ENCODE data around the gene ARHGAP4. TPM values are rescaled to one million over a fixed set of nuclear protein-coding genes. Genes with fewer than 3 reads are reported as not detected.

ARHGAP4 gene
- total and polyA plus RNA-seq, 10 of the 15 experiments (the other 5 are each of a cell fraction or from before 2014, with no cell fraction given) = 0.71 to 120 (median 44.3) TPM

DNA sequence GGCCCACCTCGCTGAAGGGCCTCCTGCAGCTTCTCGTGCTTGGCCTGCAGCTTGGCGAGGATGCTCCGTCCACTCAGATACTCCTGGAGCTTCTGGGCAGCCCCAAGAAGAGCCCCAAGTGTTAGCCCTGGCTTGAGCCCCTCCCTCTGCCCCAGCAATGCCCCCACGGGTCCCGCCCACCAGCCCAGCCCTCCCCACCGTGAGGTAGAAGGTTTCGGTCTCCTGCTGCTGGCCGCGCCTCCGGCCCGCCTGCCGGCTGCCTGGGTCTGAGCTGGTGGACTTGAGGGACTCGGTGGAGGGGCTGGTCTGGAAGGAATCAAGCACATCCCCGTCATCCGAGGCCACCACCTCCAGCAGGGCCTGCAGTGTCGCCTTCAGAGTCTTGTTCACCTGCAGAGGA lies 12.9 kb downstream of the ARHGAP4 start:
- ChIA-PET RAD21 (ENCODE audit: unreplicated experiment) (interaction anchor here (0.7 kb wide), 1 partner anchor 126 kb away, joined by 3 read pairs; no protein-coding TSS in a partner anchor), SMC1A (ENCODE audit: uncharacterized antibody, unreplicated experiment) (interaction anchor here (0.6 kb wide), 1 partner anchor 18 kb away, joined by 4 read pairs; no protein-coding TSS in a partner anchor), CTCF (interaction anchor here (0.9 kb wide), 1 partner anchor 10 kb away, joined by 4 read pairs; no protein-coding TSS in a partner anchor), POLR2A (no interaction called here)
- H3K9ac ChIP-seq (ENCODE audit: control insufficient read depth, insufficient read depth, low read length) = no peak overlapping the region
- H3K36me3 ChIP-seq (ENCODE audit: control insufficient read depth in 2 of 2, insufficient read depth in 2 of 2, low read length in 1 of 2) = no peaks in the 10 kb centered on the region; a peak in 2 of 4 replicates
- H3K4me3 ChIP-seq = no peak overlapping the region
- no peak for FAIRE-seq
- no peak overlapping the region for H3K27ac ChIP-seq (ENCODE audit: control insufficient read depth, insufficient read depth)
- TF ChIP-seq, protein P1, sequence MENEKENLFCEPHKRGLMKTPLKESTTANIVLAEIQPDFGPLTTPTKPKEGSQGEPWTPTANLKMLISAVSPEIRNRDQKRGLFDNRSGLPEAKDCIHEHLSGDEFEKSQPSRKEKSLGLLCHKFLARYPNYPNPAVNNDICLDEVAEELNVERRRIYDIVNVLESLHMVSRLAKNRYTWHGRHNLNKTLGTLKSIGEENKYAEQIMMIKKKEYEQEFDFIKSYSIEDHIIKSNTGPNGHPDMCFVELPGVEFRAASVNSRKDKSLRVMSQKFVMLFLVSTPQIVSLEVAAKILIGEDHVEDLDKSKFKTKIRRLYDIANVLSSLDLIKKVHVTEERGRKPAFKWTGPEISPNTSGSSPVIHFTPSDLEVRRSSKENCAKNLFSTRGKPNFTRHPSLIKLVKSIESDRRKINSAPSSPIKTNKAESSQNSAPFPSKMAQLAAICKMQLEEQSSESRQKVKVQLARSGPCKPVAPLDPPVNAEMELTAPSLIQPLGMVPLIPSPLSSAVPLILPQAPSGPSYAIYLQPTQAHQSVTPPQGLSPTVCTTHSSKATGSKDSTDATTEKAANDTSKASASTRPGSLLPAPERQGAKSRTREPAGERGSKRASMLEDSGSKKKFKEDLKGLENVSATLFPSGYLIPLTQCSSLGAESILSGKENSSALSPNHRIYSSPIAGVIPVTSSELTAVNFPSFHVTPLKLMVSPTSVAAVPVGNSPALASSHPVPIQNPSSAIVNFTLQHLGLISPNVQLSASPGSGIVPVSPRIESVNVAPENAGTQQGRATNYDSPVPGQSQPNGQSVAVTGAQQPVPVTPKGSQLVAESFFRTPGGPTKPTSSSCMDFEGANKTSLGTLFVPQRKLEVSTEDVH (IDR thresholded peaks at IDR 0.05; ENCODE audit: low read depth, partially characterized antibody) = no peak
- no peaks in the 10 kb centered on the region for H4K20me1 ChIP-seq (ENCODE audit: control insufficient read depth, insufficient read depth)
- H3K4me2 ChIP-seq (ENCODE audit: control insufficient read depth, insufficient read depth) = no peak overlapping the region
- no TSS peak for BruUV-seq (replicated peaks)
- ATAC-seq = no peak
- intact Hi-C loops (cut with micrococcal nuclease; ENCODE audit: unreplicated experiment) = no loop called here
- no peak for DNase-seq (ENCODE audit: low read depth, low spot score)
- H3K9me3 ChIP-seq (replicated peaks; ENCODE audit: control insufficient read depth, insufficient read depth, low read length) = no peaks in the 10 kb centered on the region
- no peaks in the 10 kb centered on the region for H3K4me1 ChIP-seq (ENCODE audit: control insufficient read depth, insufficient read depth, low read length)
- no peaks in the 10 kb centered on the region for H3K79me2 ChIP-seq (ENCODE audit: control insufficient read depth, insufficient read depth, low read length)
- H3K27me3 ChIP-seq (replicated peaks in 1 of 2; ENCODE audit: control insufficient read depth in 2 of 2, insufficient read depth in 2 of 2, low read length in 1 of 2) = no peaks in the 10 kb centered on the region
- no peak overlapping the region for H2AFZ ChIP-seq (ENCODE audit: control insufficient read depth, low read depth, low read length)
- in situ Hi-C loops (cut with MboI) = no loop called here
- WGBS (ENCODE audit: insufficient coverage, insufficient replicate concordance, low lambda C conversion rate, missing lambda C conversion rate) = 83% methylated on average over 15 of the region's 17 CpGs

DNA sequence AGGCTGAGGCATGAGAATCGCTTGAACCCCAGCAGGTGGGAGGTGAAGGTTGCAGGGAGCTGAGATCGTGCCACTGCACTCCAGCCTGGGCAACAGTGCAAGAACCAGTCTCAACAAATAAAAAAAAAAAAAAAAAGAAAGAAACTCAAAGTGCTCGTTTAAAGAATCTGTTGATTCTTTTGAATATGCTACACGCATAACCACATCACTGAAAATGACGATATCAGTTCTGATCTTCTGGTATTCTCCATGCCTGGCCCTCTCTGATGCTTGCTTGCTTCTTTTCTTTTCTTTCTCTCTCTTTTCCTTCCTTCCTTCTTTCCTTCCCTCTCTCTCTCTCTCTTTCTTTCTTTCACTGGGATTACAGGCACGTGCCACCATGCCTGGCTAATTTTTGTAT lies 14.3 kb downstream of the ARHGAP4 start:
- in situ Hi-C loops (cut with MboI) (no loop called here), intact Hi-C loops (cut with micrococcal nuclease; ENCODE audit: unreplicated experiment) (no loop called here)
- no peak overlapping the region for H3K9ac ChIP-seq (ENCODE audit: control insufficient read depth, insufficient read depth, low read length)
- no peaks in the 10 kb centered on the region; a peak in 2 of 4 replicates for H3K36me3 ChIP-seq (ENCODE audit: control insufficient read depth in 2 of 2, insufficient read depth in 2 of 2, low read length in 1 of 2)
- ChIA-PET RAD21 (ENCODE audit: unreplicated experiment) (interaction anchor here (0.7 kb wide), 1 partner anchor 952 kb away, joined by 4 read pairs; no protein-coding TSS in a partner anchor), SMC1A (ENCODE audit: uncharacterized antibody, unreplicated experiment) (no interaction called here), CTCF (interaction anchor here (0.6 to 2.3 kb wide), 3 partner anchors 11 to 146 kb away, joined by 3 to 10 read pairs (median 7); no protein-coding TSS in a partner anchor), POLR2A (interaction anchor here (0.6 to 1.3 kb wide), 3 partner anchors 14 to 74 kb away, joined by 3 to 4 read pairs (median 4); no protein-coding TSS in a partner anchor)
- no peak for ATAC-seq
- no peaks in the 10 kb centered on the region for H3K79me2 ChIP-seq (ENCODE audit: control insufficient read depth, insufficient read depth, low read length)
- no peak for DNase-seq (ENCODE audit: low read depth, low spot score)
- H3K4me2 ChIP-seq (ENCODE audit: control insufficient read depth, insufficient read depth) = no peak overlapping the region
- no TSS peak for BruUV-seq (replicated peaks)
- H3K4me1 ChIP-seq (ENCODE audit: control insufficient read depth, insufficient read depth, low read length) = no peaks in the 10 kb centered on the region
- H2AFZ ChIP-seq (ENCODE audit: control insufficient read depth, low read depth, low read length) = no peak overlapping the region
- H3K27ac ChIP-seq (ENCODE audit: control insufficient read depth, insufficient read depth) = no peak overlapping the region
- H3K27me3 ChIP-seq (replicated peaks in 1 of 2; ENCODE audit: control insufficient read depth in 2 of 2, insufficient read depth in 2 of 2, low read length in 1 of 2) = no peaks in the 10 kb centered on the region
- FAIRE-seq = no peak
- TF ChIP-seq PAX8 (IDR thresholded peaks at IDR 0.05) (no peak), MYB (IDR thresholded peaks at IDR 0.05; ENCODE audit: borderline replicate concordance, low read depth, low read length) (no peak), RB1 (IDR thresholded peaks at IDR 0.05; ENCODE audit: borderline replicate concordance) (no peak)
- no peaks in the 10 kb centered on the region for H3K9me3 ChIP-seq (replicated peaks; ENCODE audit: control insufficient read depth, insufficient read depth, low read length)
- 53% methylated on average over 5 of the region's 6 CpGs for WGBS (ENCODE audit: insufficient coverage, insufficient replicate concordance, low lambda C conversion rate, missing lambda C conversion rate)
- H3K4me3 ChIP-seq = no peak overlapping the region
- no peaks in the 10 kb centered on the region for H4K20me1 ChIP-seq (ENCODE audit: control insufficient read depth, insufficient read depth)

All from GM12878 (cell line).